ENCODE data around the gene EIF4E.

The EIF4E gene

GRCh38 chr4:98903963-98904362 lies 25.0 kb downstream of the EIF4E start:
- TF ChIP-seq CTCF (IDR thresholded peaks at IDR 0.05; ENCODE audit: insufficient read depth, low read length) (no peak), GABPA (IDR thresholded peaks at IDR 0.05; ENCODE audit: low read depth) (no peak), SPI1 (IDR thresholded peaks at IDR 0.05; ENCODE audit: borderline replicate concordance, low read depth) (no peak), REST (IDR thresholded peaks at IDR 0.05; ENCODE audit: insufficient replicate concordance, low read depth) (no peak), POLR2AphosphoS5 (IDR thresholded peaks at IDR 0.05; ENCODE audit: low read depth) (no peak)
- no peak for DNase-seq (ENCODE audit: low read depth in 1 of 2, low spot score in 1 of 2)
- Histone ChIP-seq H3K27ac (replicated peaks) (no peak overlapping the region), H3K4me3 (replicated peaks; ENCODE audit: insufficient read depth, low read length) (no peak overlapping the region), H3K27me3 (ENCODE audit: insufficient read depth, poor library complexity, severe bottlenecking) (no peaks in the 10 kb centered on the region)

GRCh38 chr4:98903561-98903960 lies 25.4 kb downstream of the EIF4E start:
- no peaks in the 10 kb centered on the region for H3K27me3 ChIP-seq (ENCODE audit: insufficient read depth, poor library complexity, severe bottlenecking)
- no peak overlapping the region for H3K27ac ChIP-seq (replicated peaks)
- TF ChIP-seq SPI1 (IDR thresholded peaks at IDR 0.05; ENCODE audit: borderline replicate concordance, low read depth) (no peak), CTCF (IDR thresholded peaks at IDR 0.05; ENCODE audit: insufficient read depth, low read length) (no peak), GABPA (IDR thresholded peaks at IDR 0.05; ENCODE audit: low read depth) (no peak), REST (IDR thresholded peaks at IDR 0.05; ENCODE audit: insufficient replicate concordance, low read depth) (no peak), POLR2AphosphoS5 (IDR thresholded peaks at IDR 0.05; ENCODE audit: low read depth) (no peak)
- DNase-seq (ENCODE audit: low read depth in 1 of 2, low spot score in 1 of 2), result no peak
- no peak overlapping the region for H3K4me3 ChIP-seq (replicated peaks; ENCODE audit: insufficient read depth, low read length)

- DNase-seq (ENCODE audit: low read depth in 1 of 2, low spot score in 1 of 2), result no peak
Observed at GRCh38 chr4:98899277-98899676, 29.7 kb downstream of the EIF4E start.

More at GRCh38 chr4:98899277-98899676, 29.7 kb downstream of the EIF4E start:
- TF ChIP-seq SPI1 (IDR thresholded peaks at IDR 0.05; ENCODE audit: borderline replicate concordance, low read depth), result no peak
- no peak for TF ChIP-seq GABPA (IDR thresholded peaks at IDR 0.05; ENCODE audit: low read depth)
- TF ChIP-seq REST (IDR thresholded peaks at IDR 0.05; ENCODE audit: insufficient replicate concordance, low read depth), result no peak
- no peak for TF ChIP-seq POLR2AphosphoS5 (IDR thresholded peaks at IDR 0.05; ENCODE audit: low read depth)
- no peak for TF ChIP-seq CTCF (IDR thresholded peaks at IDR 0.05; ENCODE audit: insufficient read depth, low read length)
- Histone ChIP-seq H3K27ac (replicated peaks) (no peak overlapping the region), H3K27me3 (ENCODE audit: insufficient read depth, poor library complexity, severe bottlenecking) (no peaks in the 10 kb centered on the region), H3K4me3 (replicated peaks; ENCODE audit: insufficient read depth, low read length) (no peak overlapping the region)

All from HL-60 (cell line).